Measurements from ENCODE around the gene F10. TPM values are rescaled to one million over a fixed set of nuclear protein-coding genes. Genes with fewer than 3 reads are reported as not detected.
A peak's percentile ranks its signal among the peaks of the same experiment; 100 is the strongest.

Gene F10
- total RNA-seq, 2 donors from 2014 or later = 18.7 to 32.4 TPM

DNA sequence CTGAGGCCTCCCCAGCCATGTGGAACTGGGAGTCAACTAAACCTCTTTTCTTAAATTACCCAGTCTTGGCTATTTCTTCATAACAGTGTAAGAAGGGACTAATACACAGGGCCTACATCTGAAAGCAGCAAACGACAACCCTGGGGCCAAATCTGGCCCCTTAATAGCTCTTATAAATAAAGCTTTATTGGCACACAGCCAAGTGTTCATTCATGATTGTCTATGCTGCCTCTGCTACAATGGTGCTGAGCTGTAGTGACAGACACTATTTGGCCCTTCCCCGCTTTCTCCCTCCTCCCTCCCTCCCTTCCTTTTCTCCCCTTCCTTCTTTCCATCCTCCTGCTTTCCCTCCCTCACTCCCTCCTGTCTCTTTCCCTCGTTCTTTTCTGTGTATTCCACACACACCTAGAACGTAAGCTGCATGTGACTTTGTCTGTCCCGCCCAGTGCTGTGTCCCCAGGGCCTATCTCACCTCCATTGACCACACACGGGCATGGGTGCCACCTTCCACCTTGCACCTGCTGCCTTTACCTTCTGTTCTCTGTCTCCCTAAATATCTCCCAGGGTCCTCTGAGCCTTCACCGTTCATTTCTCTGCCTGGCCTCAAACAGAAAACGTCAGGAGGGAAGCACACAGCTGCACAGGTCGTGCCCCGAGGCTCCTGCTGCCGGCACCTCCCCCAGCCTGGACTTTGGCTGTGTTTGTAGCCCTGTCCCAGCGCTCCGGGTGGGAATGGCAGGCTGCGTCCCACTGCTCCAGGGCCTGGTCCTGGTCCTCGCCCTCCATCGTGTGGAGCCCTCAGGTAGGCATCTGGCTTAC is 35.5 kb downstream of the F10 start, which contains the start of gene PROZ:
TSS of gene PROZ (plus strand) at position 720 of the 819 bp plus-strand sequence. CDS start at position 733, 13 bp downstream.
- H3K27ac Mint-ChIP-seq = peak within 1 kb of the TSS; percentile 13
- H3K9me3 ChIP-seq (ENCODE audit: control insufficient read depth, low read length) = peaks cover 13% of the 10 kb centered on the region
- peaks cover 10% of the 10 kb centered on the region for H3K36me3 Mint-ChIP-seq (ENCODE audit: low read depth)
- no peak within 1 kb of the TSS for H3K9ac ChIP-seq (ENCODE audit: extremely low read depth, low read length, poor library complexity, severe bottlenecking)
- H3K27me3 ChIP-seq (ENCODE audit: control insufficient read depth, insufficient read depth, low read length, poor library complexity, severe bottlenecking) = peaks cover 5% of the 10 kb centered on the region
- peaks cover 7% of the 10 kb centered on the region for H3K9me3 Mint-ChIP-seq
- no peak within 1 kb of the TSS for H3K27ac ChIP-seq (ENCODE audit: low read depth, low read length)
- no peak within 1 kb of the TSS for H3K4me3 ChIP-seq (ENCODE audit: low read length)
- no peaks in the 10 kb centered on the region for H3K27me3 Mint-ChIP-seq (ENCODE audit: insufficient read depth)
- H3K4me1 Mint-ChIP-seq = peaks cover 41% of the 10 kb centered on the region
- DNase-seq = no peak
- peaks cover 22% of the 10 kb centered on the region for H3K4me1 ChIP-seq (ENCODE audit: control insufficient read depth, insufficient read depth, low read length)
- H3K4me3 Mint-ChIP-seq = peak within 1 kb of the TSS; percentile 4
- TF ChIP-seq, protein P1, sequence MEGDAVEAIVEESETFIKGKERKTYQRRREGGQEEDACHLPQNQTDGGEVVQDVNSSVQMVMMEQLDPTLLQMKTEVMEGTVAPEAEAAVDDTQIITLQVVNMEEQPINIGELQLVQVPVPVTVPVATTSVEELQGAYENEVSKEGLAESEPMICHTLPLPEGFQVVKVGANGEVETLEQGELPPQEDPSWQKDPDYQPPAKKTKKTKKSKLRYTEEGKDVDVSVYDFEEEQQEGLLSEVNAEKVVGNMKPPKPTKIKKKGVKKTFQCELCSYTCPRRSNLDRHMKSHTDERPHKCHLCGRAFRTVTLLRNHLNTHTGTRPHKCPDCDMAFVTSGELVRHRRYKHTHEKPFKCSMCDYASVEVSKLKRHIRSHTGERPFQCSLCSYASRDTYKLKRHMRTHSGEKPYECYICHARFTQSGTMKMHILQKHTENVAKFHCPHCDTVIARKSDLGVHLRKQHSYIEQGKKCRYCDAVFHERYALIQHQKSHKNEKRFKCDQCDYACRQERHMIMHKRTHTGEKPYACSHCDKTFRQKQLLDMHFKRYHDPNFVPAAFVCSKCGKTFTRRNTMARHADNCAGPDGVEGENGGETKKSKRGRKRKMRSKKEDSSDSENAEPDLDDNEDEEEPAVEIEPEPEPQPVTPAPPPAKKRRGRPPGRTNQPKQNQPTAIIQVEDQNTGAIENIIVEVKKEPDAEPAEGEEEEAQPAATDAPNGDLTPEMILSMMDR (conservative IDR thresholded peaks at IDR 0.05) = no peak
- no peaks in the 10 kb centered on the region for H3K36me3 ChIP-seq (ENCODE audit: control insufficient read depth, insufficient read depth, low read length)
- 72 to 76% methylated on average over 13 to 16 of the region's 16 CpGs for whole genome bisulfite sequencing, 2 experiments (ENCODE audit: insufficient coverage in 1 of 2, insufficient read length in 1 of 2)

DNA sequence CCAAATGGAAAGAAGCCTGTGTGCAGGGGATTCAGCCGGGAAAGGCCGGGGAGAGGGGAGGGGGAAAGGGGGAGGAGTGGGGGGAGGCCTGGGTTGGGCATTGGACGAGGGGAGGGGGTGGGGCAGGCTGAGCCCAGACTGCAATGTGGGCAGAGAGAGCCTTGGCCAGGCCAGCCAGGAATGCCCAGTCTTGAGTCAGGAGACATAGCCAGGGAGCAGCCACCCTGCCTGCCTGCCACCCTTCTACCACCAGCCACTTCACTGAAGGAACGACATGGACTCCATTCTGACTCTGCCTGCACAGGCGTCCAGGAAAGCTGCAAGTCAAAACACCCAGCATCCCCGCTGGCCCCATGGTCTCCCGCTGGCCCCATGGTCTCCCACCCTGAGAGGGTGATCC is 36.3 kb downstream of the F10 start:
- no peak overlapping the region for H3K9ac ChIP-seq (ENCODE audit: extremely low read depth, low read length, poor library complexity, severe bottlenecking)
- no peak overlapping the region for H3K4me3 ChIP-seq (ENCODE audit: low read length)
- no peaks in the 10 kb centered on the region for H3K36me3 ChIP-seq (ENCODE audit: control insufficient read depth, insufficient read depth, low read length)
- H3K4me1 ChIP-seq (ENCODE audit: control insufficient read depth, insufficient read depth, low read length) = peaks cover 20% of the 10 kb centered on the region
- H3K4me1 Mint-ChIP-seq = peaks cover 45% of the 10 kb centered on the region
- no peak overlapping the region for H3K27ac Mint-ChIP-seq
- H3K9me3 ChIP-seq (ENCODE audit: control insufficient read depth, low read length) = peaks cover 13% of the 10 kb centered on the region
- peak; percentile 53 for DNase-seq
- no peak overlapping the region for H3K4me3 Mint-ChIP-seq
- peaks cover 7% of the 10 kb centered on the region for H3K9me3 Mint-ChIP-seq
- H3K27ac ChIP-seq (ENCODE audit: low read depth, low read length) = no peak overlapping the region
- peaks cover 14% of the 10 kb centered on the region for H3K36me3 Mint-ChIP-seq (ENCODE audit: low read depth)
- H3K27me3 Mint-ChIP-seq (ENCODE audit: insufficient read depth) = no peaks in the 10 kb centered on the region
- H3K27me3 ChIP-seq (ENCODE audit: control insufficient read depth, insufficient read depth, low read length, poor library complexity, severe bottlenecking) = no peaks in the 10 kb centered on the region
- TF ChIP-seq, protein P1 (conservative IDR thresholded peaks at IDR 0.05) = no peak
- WGBS, 2 experiments (ENCODE audit: insufficient coverage in 1 of 2, insufficient read length in 1 of 2) = 82 to 84% methylated on average over 2 to 7 of the region's 7 CpGs

DNA sequence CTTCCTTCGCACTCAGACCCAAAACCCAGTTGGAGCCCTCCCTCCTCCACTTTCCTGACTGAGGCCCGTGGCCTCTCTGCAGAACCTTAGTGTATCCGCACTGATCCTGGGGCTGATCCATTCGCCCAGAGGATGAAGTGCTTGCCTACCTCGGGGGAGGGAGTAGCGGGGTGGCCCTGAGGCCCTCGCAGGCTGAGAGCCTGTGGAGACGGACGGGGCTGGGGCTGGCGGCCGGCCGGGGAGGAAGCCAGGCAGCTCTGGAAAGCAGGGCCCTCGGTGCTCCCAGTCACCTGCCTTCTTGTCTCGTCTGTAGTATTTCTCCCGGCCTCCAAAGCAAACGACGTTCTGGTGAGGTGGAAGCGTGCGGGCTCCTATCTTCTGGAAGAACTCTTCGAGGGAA is 37.1 kb downstream of the F10 start:
- 87 to 92% methylated on average over 11 to 20 of the region's 20 CpGs for WGBS, 2 experiments (ENCODE audit: insufficient coverage in 1 of 2, insufficient read length in 1 of 2)
- no peaks in the 10 kb centered on the region for H3K27me3 ChIP-seq (ENCODE audit: control insufficient read depth, insufficient read depth, low read length, poor library complexity, severe bottlenecking)
- Mint-ChIP-seq H3K9me3 (peaks cover 7% of the 10 kb centered on the region), H3K4me3 (no peak overlapping the region), H3K36me3 (ENCODE audit: low read depth) (peaks cover 20% of the 10 kb centered on the region), H3K27me3 (ENCODE audit: insufficient read depth) (no peaks in the 10 kb centered on the region), H3K27ac (no peak overlapping the region), H3K4me1 (peaks cover 51% of the 10 kb centered on the region)
- peaks cover 13% of the 10 kb centered on the region for H3K9me3 ChIP-seq (ENCODE audit: control insufficient read depth, low read length)
- no peak overlapping the region for H3K27ac ChIP-seq (ENCODE audit: low read depth, low read length)
- no peaks in the 10 kb centered on the region for H3K36me3 ChIP-seq (ENCODE audit: control insufficient read depth, insufficient read depth, low read length)
- H3K4me1 ChIP-seq (ENCODE audit: control insufficient read depth, insufficient read depth, low read length) = peaks cover 20% of the 10 kb centered on the region
- DNase-seq = peak; percentile 49
- no peak overlapping the region for H3K4me3 ChIP-seq (ENCODE audit: low read length)
- TF ChIP-seq, protein P1 (conservative IDR thresholded peaks at IDR 0.05) = no peak
- H3K9ac ChIP-seq (ENCODE audit: extremely low read depth, low read length, poor library complexity, severe bottlenecking) = no peak overlapping the region
